ENCODE results near the gene PLVAP.

PLVAP gene

DNA sequence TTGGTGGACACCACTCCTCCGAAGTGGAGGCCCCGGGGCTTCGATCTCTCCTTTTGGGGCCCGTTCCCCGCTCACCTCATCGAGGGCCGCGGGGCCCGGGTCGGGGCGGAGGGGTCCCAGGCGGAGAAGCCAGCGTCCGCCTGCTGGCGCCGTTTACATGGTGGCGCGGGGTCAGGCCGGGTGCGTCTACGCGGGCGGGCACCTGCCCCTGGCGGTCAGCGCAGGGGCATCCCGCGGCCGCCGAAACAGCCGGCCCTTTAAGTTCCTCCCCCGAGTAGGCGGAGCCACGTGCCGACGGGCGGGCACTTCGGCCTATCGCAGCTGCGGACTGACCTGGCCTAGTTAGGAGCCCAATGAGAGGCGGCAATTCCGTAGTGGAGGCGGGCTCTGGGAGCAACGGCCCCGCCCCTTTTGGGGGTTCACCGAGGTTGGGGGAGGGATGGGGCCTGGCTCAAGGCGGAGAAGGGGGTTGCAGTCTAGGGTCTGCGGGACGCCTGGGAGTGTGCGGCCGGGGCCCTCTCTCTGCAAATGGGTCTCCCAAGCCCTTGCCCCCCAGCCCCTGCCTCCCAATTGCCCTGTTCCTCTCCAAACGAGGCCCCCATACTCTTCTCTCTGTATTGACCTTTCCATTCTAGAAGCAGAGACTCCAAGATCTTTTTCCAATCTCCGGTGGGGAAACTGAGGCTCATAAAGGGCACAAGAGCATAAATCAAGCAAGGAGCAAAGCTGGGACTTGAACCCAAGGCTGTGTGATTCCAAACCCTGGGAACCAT is 73.8 kb downstream of the PLVAP start, which contains the start of gene ABHD8 (continued):
- TF ChIP-seq, protein P1, sequence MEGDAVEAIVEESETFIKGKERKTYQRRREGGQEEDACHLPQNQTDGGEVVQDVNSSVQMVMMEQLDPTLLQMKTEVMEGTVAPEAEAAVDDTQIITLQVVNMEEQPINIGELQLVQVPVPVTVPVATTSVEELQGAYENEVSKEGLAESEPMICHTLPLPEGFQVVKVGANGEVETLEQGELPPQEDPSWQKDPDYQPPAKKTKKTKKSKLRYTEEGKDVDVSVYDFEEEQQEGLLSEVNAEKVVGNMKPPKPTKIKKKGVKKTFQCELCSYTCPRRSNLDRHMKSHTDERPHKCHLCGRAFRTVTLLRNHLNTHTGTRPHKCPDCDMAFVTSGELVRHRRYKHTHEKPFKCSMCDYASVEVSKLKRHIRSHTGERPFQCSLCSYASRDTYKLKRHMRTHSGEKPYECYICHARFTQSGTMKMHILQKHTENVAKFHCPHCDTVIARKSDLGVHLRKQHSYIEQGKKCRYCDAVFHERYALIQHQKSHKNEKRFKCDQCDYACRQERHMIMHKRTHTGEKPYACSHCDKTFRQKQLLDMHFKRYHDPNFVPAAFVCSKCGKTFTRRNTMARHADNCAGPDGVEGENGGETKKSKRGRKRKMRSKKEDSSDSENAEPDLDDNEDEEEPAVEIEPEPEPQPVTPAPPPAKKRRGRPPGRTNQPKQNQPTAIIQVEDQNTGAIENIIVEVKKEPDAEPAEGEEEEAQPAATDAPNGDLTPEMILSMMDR (tag by site-specific recombination; IDR thresholded peaks at IDR 0.05) = peak; percentile 96
- 0 out of 2 replicates have a peak, but pooled peaks have one; percentile 29 for TF ChIP-seq ZNF660 (tag by site-specific recombination; IDR thresholded peaks at IDR 0.05)
- TF ChIP-seq, protein P2, sequence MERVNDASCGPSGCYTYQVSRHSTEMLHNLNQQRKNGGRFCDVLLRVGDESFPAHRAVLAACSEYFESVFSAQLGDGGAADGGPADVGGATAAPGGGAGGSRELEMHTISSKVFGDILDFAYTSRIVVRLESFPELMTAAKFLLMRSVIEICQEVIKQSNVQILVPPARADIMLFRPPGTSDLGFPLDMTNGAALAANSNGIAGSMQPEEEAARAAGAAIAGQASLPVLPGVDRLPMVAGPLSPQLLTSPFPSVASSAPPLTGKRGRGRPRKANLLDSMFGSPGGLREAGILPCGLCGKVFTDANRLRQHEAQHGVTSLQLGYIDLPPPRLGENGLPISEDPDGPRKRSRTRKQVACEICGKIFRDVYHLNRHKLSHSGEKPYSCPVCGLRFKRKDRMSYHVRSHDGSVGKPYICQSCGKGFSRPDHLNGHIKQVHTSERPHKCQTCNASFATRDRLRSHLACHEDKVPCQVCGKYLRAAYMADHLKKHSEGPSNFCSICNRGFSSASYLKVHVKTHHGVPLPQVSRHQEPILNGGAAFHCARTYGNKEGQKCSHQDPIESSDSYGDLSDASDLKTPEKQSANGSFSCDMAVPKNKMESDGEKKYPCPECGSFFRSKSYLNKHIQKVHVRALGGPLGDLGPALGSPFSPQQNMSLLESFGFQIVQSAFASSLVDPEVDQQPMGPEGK (tag by site-specific recombination; IDR thresholded peaks at IDR 0.05) = peak; percentile 96
- no peak for TF ChIP-seq BCL11A (tag by site-specific recombination; IDR thresholded peaks at IDR 0.05; ENCODE audit: low read depth)
- TF ChIP-seq ZNF629 (tag by site-specific recombination; IDR thresholded peaks at IDR 0.05) = no peak
- TF ChIP-seq, protein P3, sequence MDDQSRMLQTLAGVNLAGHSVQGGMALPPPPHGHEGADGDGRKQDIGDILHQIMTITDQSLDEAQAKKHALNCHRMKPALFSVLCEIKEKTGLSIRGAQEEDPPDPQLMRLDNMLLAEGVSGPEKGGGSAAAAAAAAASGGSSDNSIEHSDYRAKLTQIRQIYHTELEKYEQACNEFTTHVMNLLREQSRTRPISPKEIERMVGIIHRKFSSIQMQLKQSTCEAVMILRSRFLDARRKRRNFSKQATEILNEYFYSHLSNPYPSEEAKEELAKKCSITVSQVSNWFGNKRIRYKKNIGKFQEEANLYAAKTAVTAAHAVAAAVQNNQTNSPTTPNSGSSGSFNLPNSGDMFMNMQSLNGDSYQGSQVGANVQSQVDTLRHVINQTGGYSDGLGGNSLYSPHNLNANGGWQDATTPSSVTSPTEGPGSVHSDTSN (CRISPR knock-in tag; IDR thresholded peaks at IDR 0.05) = peak; percentile 98
- TF ChIP-seq HOXC10 (CRISPR knock-in tag; IDR thresholded peaks at IDR 0.05) = no peak

DNA sequence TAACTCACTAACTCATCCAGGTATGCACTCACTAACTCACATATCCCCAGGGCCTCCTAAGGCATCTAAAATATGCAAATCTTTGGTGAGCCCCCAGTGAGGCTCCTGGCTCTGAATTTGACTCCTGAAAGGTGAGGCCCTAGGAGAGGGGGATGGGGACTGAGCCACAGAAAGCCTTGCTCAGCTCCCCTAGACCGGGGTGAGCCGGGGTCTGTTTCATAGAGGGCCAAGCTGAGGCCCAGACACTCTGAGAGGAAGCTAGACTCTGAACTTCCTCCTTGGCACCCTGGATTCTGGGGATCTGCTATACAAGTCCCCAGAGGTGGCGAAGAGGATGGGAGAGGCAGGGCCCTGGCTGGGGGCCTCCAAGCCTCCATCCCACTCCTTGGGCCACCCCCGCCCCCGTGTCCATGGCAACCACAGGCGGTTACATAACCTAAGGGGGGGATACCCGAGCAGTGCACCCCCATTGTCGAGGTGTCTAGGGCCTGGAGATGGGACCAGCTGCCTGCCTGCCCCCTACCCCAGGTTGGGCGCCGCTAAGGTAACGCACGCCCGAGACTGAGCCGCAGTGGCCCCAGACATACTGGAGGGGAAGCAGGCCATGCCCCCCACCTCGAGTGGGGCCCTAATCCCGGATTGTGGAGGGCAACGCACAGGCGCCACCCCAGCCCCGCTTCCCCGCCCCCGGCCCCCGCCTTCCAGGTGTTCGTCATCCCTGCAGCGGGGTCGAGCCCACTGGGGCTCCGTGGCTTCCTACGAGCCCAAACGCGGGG is 74.6 kb downstream of the PLVAP start:
- Histone ChIP-seq H3K4me3 (ENCODE audit: low read depth, low read length) (peak overlapping the region; percentile 79), H3K4me1 (ENCODE audit: control insufficient read depth, insufficient read depth, low read length) (peaks cover 3% of the 10 kb centered on the region), H3K36me3 (ENCODE audit: control insufficient read depth in 2 of 2, insufficient read depth in 1 of 2, low read length in 2 of 2) (peaks cover 0 to 28% of the 10 kb centered on the region in 2 experiments; a peak in 2 of 3 replicates), H3K27ac (ENCODE audit: extremely low read depth, low read depth, low read length) (peak overlapping the region; percentile 65), H3K9me3 (ENCODE audit: control insufficient read depth, insufficient read depth, low read depth, low read length) (no peaks in the 10 kb centered on the region)
- CTCF ChIA-PET = interaction anchor here (0.6 to 1.6 kb wide), 4 partner anchors 9 to 127 kb away, joined by 3 to 6 read pairs (median 4); no protein-coding TSS in a partner anchor
- POLR2A ChIA-PET = interaction anchor here (0.6 to 1.5 kb wide), 3 partner anchors 8 to 36 kb away, joined by 3 to 8 read pairs (median 4); no protein-coding TSS in a partner anchor
- TF ChIP-seq, protein P4, sequence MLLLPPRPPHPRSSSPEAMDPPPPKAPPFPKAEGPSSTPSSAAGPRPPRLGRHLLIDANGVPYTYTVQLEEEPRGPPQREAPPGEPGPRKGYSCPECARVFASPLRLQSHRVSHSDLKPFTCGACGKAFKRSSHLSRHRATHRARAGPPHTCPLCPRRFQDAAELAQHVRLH (tag by site-specific recombination; IDR thresholded peaks at IDR 0.05) = no peak
- TF ChIP-seq, protein P5, sequence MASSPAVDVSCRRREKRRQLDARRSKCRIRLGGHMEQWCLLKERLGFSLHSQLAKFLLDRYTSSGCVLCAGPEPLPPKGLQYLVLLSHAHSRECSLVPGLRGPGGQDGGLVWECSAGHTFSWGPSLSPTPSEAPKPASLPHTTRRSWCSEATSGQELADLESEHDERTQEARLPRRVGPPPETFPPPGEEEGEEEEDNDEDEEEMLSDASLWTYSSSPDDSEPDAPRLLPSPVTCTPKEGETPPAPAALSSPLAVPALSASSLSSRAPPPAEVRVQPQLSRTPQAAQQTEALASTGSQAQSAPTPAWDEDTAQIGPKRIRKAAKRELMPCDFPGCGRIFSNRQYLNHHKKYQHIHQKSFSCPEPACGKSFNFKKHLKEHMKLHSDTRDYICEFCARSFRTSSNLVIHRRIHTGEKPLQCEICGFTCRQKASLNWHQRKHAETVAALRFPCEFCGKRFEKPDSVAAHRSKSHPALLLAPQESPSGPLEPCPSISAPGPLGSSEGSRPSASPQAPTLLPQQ (tag by site-specific recombination; IDR thresholded peaks at IDR 0.05) = no peak
- TF ChIP-seq ZNF266 (tag by site-specific recombination; IDR thresholded peaks at IDR 0.05; ENCODE audit: low read depth) (no peak), ZFHX2 (tag by site-specific recombination; conservative IDR thresholded peaks at IDR 0.05) (peak; percentile 55), ZNF707 (tag by site-specific recombination; IDR thresholded peaks at IDR 0.05) (no peak), ZNF792 (tag by site-specific recombination; IDR thresholded peaks at IDR 0.05) (no peak), HOXA7 (CRISPR knock-in tag; IDR thresholded peaks at IDR 0.05; ENCODE audit: borderline replicate concordance) (no peak), ZNF350 (tag by site-specific recombination; IDR thresholded peaks at IDR 0.05) (no peak), ZNF112 (tag by site-specific recombination; IDR thresholded peaks at IDR 0.05) (no peak), ZNF510 (tag by site-specific recombination; IDR thresholded peaks at IDR 0.05; ENCODE audit: insufficient replicate concordance) (no peak), SCRT2 (tag by site-specific recombination; IDR thresholded peaks at IDR 0.05) (no peak), ZNF837 (tag by site-specific recombination; IDR thresholded peaks at IDR 0.05) (no peak)
- TF ChIP-seq, protein P6, sequence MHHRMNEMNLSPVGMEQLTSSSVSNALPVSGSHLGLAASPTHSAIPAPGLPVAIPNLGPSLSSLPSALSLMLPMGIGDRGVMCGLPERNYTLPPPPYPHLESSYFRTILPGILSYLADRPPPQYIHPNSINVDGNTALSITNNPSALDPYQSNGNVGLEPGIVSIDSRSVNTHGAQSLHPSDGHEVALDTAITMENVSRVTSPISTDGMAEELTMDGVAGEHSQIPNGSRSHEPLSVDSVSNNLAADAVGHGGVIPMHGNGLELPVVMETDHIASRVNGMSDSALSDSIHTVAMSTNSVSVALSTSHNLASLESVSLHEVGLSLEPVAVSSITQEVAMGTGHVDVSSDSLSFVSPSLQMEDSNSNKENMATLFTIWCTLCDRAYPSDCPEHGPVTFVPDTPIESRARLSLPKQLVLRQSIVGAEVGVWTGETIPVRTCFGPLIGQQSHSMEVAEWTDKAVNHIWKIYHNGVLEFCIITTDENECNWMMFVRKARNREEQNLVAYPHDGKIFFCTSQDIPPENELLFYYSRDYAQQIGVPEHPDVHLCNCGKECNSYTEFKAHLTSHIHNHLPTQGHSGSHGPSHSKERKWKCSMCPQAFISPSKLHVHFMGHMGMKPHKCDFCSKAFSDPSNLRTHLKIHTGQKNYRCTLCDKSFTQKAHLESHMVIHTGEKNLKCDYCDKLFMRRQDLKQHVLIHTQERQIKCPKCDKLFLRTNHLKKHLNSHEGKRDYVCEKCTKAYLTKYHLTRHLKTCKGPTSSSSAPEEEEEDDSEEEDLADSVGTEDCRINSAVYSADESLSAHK (tag by site-specific recombination; IDR thresholded peaks at IDR 0.05) = no peak
- TF ChIP-seq, protein P7, sequence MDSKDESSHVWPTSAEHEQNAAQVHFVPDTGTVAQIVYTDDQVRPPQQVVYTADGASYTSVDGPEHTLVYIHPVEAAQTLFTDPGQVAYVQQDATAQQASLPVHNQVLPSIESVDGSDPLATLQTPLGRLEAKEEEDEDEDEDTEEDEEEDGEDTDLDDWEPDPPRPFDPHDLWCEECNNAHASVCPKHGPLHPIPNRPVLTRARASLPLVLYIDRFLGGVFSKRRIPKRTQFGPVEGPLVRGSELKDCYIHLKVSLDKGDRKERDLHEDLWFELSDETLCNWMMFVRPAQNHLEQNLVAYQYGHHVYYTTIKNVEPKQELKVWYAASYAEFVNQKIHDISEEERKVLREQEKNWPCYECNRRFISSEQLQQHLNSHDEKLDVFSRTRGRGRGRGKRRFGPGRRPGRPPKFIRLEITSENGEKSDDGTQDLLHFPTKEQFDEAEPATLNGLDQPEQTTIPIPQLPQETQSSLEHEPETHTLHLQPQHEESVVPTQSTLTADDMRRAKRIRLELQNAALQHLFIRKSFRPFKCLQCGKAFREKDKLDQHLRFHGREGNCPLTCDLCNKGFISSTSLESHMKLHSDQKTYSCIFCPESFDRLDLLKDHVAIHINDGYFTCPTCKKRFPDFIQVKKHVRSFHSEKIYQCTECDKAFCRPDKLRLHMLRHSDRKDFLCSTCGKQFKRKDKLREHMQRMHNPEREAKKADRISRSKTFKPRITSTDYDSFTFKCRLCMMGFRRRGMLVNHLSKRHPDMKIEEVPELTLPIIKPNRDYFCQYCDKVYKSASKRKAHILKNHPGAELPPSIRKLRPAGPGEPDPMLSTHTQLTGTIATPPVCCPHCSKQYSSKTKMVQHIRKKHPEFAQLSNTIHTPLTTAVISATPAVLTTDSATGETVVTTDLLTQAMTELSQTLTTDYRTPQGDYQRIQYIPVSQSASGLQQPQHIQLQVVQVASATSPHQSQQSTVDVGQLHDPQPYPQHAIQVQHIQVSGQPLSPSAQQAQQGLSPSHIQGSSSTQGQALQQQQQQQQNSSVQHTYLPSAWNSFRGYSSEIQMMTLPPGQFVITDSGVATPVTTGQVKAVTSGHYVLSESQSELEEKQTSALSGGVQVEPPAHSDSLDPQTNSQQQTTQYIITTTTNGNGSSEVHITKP (tag by site-specific recombination; IDR thresholded peaks at IDR 0.05) = peak; percentile 99

Measured in HEK293 (cell line).